ENCODE data around the gene TEX264.

TEX264 gene

DNA sequence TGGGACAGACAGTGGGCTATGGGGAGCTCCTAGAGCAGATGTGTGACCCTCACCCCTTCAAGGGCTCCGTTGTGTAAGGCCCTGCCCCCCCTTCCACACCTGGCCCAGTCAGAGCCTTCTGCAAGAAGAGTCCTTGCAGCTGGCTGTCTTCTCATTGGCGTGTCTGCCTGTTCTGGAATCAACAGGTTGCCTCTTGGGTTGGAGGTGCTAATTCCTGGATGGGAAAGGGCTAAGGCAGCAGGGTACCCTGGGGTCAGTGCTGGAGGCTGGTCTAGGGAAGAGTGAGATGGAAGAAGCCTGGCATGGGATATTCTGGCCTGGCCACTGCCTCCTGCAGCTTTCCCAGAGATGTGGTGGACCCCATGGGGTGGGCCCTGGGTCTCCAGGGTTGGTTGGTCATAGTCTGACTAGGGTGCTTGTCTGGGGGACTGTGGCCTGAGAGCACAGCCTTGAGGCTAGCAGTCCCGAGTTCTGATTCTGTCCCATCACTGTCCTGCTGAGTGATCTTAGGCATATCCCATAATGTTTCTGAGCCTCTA, 5.1 kb downstream of the TEX264 start:
- no peak for DNase-seq

DNA sequence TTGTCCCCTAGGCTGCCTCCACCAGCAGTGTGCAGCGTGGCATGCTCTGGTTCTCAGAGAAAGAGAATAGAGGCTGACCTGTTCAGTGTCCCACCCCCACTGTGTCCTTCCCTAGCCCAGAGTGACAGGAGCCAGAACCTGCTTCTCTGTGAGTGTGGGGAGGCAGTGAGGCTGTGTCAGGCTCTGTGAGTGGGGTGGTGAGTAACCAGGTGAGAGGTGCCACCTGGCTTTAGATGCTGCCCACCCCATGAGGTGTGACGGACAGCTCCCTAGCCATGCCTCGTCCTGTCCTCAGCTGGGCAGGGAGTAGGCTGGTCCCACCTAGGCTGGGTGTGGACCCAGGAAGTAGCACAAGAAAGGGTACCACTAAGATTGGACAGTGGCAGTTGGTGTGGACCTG, 6.3 kb downstream of the TEX264 start:
- no peak for DNase-seq

DNA sequence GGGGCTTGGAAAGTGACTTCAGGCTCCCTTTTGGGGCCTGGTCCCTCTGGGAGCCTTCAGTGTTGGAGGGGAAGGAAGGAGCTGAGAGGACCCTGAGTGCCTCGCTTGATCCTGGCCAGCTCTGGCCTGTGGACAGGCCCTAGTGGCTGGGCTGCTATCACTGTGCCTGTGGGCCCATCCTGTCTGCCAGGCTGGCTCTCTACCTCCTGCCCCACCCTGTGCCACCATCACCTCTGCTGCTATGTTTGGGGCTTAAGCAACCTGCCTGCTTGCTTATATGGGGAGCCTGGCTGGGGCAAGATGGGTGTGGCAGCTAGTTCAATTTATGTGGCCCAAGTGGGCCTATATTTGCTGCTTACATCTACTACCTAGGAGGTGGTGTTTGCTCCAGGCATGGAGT, 7.1 kb downstream of the TEX264 start:
- no peak for DNase-seq

DNA sequence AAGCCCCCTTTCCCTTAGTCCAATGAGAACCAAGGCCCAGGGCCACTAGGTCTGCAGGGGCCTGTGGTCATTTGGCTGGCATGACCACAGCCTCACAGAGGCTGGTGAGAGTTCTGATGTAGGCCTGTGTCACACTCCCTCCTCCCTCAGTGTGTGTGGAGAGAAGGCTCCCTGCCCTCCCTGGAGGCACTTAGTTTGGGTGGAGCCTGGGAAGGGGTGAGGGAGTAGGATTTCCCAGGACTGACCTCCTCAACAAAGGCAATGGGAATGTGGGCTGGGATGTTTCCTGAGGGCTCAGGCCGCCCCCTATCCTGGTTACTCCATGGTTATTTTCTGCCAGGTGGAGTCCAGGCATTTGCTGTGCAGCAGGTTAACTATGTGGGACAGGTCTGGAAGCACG, 7.6 kb downstream of the TEX264 start:
- DNase-seq = no peak

DNA sequence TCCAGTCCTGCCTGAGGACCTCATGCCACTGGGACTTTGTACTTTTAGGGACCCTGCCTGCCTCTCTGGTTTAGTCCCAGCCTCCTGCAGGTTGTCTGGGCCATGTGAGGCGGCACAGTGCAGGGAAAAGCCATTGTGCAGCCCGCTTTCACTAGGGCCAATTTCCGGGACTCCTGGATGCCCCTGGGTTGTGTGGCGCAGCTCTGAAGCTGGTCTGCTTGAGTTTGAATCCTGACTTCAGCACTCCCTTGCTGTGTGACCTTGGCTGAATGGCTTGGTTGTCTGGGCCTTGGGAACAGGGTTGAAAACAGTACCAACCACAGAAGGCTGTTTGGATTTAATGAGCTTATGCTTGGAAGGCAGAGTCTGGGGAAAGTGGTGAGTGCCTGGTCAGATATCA, 8.3 kb downstream of the TEX264 start:
- no peak for DNase-seq

DNA sequence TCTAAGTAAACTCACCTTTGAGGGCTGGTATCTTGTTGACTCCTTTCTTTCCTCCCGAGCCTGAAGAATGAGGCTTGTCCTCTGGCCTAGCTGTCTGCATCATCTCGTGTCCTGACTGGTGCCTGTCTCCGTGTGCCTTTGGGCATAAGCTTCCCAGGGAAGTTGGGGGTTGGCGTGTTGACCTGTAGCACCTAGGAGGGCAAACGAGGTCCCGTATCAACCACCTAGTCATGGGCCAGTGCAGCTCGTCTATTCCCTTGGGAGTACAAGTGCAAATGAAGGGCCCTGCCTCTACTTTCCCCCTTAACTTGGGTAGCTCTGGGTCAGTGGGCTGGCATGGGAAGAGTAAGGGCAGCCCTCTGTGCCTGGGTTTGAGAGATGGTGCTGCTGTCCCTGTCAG, 8.7 kb downstream of the TEX264 start:
- no peak for DNase-seq

DNA sequence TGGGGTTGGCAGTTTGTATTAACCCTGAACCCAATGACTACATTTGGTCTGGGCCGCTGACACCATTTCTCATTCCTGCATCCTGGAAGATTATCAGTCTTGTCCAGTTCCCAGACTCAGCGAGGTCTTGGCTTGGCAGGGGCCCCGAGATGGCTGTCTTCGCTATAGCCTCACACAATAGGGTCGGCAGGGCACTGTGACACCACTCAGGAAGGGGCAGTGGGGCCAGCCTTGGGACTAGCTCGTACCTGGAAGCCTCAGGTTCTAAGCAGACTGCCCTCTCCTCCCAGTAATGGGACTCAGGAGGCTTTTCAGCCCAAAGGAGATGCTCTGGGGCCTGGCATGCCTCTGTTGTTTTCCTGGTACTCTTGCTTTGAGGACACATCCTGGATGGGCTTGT, 9.1 kb downstream of the TEX264 start:
- no peak for DNase-seq

DNA sequence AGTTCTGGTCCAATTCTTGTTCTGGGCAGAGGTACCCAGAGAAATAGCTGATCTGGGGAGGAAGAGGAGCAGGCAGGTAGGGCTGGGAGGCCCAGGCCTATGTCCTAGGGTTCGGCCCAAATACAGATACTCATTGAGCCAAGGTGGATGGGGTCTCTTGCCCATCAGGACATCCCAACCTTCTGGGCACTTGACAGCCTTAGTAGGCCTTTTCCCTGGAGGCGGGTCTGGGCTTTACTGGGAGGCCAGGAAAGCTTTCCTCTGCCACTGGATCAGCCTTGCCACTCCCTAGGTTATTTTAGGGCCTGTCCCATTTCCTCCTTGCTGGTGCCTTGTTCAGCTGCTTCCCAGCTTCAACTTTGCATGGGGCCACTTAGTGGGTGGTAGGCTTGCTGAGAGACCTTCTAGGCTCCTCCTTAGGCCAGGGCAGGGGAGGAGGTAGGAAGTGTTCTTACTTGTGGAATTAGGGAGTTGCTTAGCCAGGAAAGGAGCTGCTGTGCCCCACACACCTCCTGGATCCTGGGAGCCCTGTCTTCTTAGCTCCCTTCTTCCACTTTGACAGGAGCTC, 9.7 kb downstream of the TEX264 start:
- no peak for DNase-seq

DNA sequence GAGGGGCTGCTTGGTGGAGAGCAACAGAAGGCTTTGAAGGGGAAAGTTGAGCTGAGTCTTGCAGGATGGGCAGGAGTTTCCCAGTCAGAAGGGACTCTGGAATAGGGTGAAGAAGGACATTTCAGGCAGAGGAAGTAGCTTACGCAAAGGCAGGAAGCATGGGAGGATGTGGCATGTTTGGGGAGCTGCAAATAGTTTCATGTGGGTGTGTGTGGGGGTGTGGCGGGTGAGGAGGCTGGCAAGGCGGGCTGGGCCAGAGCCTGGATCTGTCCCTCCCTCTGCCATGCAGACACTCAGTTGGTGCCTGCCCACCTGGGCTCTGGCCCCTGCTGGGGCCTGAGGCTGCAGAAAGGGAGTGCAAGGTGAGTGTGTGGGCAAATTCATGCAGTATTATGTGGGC, 10.4 kb downstream of the TEX264 start:
- DNase-seq = no peak

DNA sequence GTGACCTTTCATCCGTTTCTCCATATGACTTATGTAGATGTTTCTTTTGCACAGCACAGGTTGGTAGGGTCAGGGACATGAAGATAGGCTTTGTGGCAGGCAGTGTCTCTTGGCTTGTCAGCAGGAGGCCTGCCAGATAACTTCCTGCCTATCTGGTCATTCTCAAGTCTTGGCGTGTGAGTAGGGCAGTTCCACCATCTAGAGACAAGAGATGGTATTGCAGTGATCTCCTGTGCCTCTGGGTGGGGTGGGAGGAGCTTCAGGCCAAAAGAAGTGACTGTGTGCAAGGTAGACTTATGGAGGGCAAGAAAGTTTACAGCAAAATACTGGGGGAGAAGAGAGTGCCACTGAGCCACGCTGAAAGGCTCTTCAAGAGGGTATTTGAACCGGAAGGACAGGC, 11.0 kb downstream of the TEX264 start:
- DNase-seq = no peak

DNA sequence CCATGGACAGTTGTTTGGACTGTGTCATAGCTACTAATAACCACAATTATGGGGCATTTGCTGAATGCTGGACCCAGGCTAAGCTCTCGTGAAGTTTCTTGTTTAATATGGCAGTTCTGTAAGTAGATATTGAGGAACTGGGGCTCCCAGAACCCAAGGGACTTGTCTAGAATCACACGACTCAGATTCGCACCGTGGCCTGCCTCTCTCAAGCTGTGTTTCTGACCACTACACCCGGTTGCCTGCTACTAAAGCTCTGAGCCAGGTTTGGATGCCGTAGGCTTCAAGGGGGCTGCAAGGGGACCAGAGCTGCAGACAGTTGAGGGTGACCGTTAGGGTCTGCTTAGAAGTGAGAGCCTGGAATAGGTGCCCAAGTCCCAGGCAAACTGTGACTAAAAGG, 11.5 kb downstream of the TEX264 start:
- no peak for DNase-seq

DNA sequence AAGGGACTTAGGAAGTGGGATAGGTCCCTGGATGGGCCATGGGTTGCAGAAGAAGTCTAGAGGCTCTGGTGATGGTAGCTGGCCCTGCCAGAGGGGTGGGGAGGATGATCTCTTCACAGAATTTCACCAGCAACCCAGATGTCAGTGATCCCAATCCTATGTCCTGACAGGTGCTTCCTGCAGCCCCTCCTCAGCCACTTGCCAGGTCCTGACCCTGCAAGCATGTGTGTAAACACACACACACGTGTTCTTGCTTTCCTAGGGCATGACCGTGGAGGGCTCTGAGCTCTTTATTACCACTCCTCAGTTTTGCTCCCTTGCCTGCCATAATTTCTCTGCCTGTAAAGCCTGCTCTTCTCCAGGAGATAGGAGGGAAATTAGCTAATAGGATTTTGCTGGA, 12.5 kb downstream of the TEX264 start:
- no peak for DNase-seq

DNA sequence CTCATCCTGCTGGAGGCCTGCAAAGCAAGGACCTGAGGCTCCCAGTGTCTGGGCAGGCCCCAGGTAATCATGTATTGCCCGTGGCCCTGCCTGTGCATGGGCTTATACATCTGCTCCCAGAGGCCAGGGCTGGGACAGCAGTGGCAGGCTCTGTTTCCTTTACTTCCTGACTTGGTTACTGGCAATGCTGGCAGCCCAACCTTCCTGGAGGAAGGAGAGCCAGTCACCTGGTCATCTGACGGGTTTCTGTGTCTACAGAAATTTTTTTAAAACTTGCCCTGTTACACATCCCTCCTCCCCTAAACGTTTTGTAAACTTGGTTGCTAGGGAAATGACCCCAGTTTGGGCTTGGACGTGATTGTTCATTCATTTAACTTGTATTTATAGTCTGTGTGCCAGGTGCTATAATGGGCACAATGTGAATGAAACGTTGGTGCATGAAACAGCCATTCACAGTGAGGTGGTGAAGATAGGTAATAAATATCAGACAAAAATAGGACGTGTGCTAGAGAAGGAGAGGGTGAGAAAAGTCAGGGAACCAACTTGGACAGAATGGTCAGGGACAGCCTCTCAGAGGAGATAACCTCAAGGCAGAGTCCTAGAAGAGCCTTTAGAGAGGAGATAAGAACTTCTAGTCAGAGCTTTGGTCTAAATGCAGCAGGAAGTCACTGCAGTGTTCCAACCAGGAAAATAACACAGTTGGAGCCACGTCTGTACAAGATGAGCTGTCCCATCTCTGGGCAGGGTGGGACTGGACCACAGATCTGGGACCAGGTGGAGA, 14.1 kb downstream of the TEX264 start:
- DNase-seq = no peak

DNA sequence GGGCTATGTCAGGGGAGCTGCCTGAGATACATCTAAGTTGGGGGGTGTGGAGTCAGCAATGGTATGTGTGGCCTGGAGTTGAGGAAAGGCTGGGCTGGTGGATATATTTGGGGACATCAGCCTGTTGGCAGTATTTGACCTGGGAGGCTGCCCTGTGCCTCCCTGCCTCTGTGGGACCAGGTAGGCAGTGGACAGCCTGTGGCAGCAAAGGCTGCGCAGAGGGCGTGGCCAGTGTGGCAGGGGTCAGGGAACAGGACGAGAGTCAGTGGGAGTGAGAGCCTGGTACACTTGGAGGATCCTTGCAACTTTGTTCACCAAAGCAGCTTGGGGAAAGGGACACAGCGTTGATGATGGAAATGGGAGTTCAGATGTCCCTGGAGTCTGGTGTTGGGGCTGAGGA, 15.0 kb downstream of the TEX264 start:
- DNase-seq = no peak

DNA sequence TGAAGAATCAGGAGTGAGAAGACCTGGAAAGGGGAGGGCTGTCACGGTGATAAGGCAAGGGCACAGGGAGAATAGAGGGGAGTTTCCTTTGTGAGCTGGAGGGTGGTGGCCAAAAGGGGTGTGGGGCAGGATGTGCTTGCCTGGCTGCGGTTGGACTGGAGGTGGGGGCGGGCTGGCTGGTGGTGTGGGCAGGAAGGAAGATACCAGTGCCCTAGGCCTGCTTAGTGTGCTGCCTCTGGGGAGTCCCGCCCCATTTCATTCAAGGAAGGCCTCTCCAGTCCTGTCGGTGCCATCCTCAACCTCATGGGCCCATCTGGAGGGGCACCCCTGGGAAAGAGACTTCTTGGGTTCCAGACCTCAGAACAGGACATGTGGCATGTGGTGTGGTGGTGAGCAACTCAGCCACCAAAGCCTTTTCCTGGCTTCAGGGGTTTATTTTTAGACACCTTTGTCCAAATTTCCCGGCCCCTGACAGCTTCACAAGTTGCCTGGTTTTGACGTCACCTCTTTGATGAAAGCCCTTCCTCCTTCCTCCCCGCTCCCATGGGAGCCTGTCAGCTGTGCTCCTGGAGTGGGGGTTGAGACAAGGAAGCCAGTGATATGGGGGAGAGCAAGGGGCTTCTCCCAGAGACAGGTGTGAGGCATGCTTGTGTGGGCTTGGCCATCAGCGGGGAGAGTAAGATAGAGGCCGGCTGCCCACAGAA, 15.6 kb downstream of the TEX264 start:
- no peak for DNase-seq

DNA sequence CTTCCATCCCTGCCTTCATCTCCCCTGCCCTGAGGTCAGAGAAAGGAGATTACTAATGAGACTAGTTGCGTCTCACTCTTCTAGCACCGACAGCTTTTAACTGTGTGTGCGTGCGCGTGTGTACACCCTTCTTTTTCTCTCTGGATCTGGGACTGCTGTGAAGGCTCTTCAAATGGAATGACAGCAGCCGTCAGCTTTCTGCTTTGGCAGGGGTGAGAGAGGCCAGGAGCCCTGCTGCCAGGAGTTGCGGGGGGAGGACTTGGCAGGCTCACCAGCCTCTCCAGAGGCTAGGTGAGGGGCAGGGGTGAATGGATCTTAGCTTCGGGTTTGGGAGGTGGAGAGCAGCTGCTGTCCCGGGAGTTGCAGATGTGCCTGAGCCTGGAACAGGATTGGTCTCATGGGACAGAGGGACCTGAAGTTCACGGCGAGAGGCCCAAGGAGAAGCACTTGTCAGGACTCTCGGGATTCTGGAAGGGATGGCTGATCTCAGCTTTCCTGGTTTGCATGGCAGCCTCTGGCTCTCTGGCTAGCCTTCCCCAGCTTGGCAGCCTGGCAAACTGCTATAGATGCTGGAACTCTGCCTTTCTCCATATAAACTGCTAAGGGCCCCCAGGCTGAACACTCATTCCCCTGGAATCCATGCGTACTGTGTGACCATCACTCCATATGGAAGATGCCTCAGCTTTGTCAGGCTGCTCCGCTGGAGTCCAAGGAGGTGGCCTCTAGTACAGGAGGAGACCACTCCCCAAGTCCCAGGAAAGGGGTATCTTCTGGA, 16.6 kb downstream of the TEX264 start:
- no peak for DNase-seq

DNA sequence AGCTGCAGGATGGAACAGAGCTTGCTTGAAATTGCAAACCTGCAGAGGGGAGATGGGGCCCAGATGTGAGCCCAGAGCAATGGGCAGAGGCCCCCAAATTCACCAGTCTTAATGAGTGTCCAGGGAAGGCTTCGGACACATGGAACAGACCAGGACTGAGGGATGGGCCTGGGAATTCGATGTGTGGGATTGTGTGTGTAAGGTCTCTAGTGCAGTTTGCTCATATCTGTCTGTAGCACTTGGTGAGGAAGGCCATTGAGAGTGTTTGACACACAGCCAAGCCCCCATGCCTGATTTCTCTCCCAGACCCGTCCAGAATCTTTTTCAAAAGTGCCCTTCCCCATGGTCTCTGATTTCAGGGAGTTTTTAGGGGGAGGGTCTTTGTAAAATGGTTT, 17.2 kb downstream of the TEX264 start:
- DNase-seq = no peak

DNA sequence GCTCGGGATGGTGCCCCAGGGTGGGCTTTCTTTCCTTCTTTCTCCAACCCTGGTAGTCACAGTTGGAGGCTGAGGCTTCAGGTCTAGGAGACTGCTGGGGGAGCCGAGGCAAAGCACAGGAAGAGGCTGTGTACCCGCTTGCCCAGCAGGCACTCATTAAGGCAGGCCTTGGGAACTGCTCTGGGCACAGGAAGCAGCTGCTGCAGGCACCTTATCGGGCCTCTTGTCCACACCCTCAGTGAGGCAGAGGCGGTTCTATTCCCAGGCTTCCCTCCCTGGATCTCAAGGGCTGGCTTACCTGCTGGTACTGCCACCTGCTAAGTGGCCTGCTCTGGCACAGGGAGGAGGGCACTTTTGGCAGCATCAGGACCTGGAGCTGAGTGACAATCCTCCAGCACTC, 20.0 kb downstream of the TEX264 start:
- no peak for DNase-seq

DNA sequence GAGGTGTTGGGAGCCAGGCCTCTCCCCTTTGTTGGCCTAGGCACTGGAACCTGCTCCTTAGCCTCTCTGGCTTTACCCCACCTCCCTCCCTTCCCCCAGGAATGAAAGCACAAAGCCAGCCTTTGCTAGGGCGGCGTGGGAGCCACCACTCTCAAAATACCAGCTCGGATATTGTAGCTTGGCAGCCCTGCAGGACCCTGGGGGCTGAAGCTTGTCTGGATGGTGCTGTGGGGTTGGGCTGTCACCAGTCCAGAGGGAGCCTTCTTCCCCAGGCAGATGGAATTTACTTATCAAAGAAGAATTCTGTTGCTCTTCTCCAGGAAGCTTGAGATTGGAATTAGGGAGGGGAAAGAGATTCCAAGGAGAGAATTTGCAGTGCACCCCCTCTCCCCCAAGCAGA, 20.9 kb downstream of the TEX264 start:
- no peak for DNase-seq

DNA sequence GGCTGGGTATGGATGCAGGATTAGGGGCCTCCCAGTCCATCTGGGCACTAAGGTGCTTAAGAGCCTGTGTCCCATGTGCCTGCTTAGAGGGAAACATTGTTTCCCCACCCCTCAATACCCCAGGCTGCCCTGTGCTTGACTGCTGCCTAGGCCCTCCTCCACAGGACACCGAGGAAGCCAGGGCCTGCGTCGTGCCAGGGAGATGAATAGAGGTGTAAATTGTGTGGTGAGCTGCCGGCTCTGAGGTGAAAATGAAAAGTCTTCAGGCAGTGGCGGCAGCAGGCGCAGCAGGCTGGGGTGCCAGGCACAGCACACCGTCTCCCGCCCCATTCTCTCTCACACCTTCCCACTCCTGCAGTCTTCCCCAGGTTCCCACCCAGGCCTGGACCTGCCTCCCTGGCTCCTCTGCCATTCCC, 21.9 kb downstream of the TEX264 start:
- no peak for DNase-seq

DNA sequence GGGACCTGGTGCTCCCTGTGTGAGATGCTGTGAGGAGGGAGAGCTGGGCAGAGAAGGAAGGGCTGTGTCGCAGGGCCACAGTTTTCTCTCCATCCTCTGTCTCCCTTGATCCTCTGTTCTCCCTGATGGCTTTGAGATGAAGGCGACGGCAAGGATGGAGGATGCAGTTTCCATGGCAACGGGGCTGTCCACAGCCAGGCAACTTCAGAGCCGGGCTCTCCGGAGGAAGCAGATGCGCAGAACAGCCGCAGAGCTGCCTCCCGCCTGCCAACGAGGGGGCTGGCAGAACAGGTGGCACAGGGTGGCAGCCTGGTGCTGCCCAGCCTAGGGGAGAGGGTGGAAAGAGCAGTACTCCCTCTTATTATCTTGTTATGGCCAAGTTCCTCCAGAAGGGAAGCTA, 25.9 kb downstream of the TEX264 start:
- DNase-seq = no peak

DNA sequence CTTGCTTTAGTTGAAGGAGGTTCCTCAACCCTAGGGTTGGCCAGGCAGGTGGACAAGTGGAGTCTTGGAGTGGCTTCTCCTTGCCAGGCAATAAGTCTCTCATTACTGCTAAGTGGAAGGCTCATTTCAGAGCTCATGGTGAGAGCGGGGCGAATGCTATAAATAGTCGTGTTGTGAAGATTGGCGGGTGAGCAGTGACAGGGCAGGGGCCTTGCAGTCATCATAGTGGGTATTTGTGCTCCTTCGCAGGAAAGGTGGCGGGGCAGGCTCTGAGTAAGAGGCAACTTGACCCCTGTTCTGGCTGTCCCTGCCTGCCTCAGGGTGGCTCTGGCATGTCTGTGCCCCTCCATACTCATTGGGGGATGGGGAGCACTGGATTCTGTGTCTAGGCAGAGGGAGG, 27.2 kb downstream of the TEX264 start:
- DNase-seq = no peak

DNA sequence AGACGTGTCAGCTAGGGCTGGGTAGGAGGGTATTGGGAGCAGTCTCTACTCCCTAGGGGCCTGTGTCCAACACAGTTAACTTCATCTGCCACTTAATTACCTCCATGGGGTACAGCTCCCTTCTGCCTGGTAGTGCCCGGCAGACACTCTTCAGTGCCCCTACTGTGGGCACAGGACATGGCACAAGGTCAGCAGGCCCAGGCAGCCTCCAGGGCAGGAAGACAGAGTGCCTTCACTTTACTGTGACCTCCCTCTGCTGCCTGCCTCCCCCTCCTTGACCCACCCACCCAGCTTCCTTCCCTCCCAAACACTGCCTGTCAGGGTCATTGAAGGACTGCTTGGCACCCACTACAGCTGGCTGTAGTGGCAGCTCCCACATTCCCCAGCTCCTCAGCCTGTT, 29.4 kb downstream of the TEX264 start:
- DNase-seq = no peak
